Lower lobe of right lung (tissue), 2 donors: ENCODE data around the gene FIGNL1. TPM values are rescaled to one million over a fixed set of nuclear protein-coding genes. Genes with fewer than 3 reads are reported as not detected.

Experiments used
- ATAC-seq, 2 donors: fragments of 200-7000 bp; cut with Tn5 transposase; one replicate each; pipeline ENCODE4 v1.9.1; 2020 to 2022; ENCODE audit warnings: mild to moderate bottlenecking in 2 of 2, moderate library complexity in 2 of 2
- DNase-seq: peaks from one replicate; pipeline ENCODE4 v3.0.0-alpha.2; 2020
- H3K27ac ChIP-seq: fragments of 200-600 bp; one replicate; pipeline ENCODE4 v1.8.0; 2022
- H3K27me3 ChIP-seq: fragments of 200-600 bp; one replicate; pipeline ENCODE4 v1.8.0; 2022; ENCODE audit warnings: low read depth
- H3K36me3 ChIP-seq: fragments of 200-600 bp; one replicate; pipeline ENCODE4 v1.8.0; 2022; ENCODE audit warnings: mild to moderate bottlenecking
- H3K4me1 ChIP-seq: fragments of 200-600 bp; one replicate; pipeline ENCODE4 v1.8.0; 2022
- H3K4me3 ChIP-seq: fragments of 200-600 bp; one replicate; pipeline ENCODE4 v1.8.0; 2022; ENCODE audit warnings: mild to moderate bottlenecking
- H3K9me3 ChIP-seq: fragments of 200-600 bp; one replicate; pipeline ENCODE4 v1.8.0; 2022
- intact Hi-C: fragments of 100-400 bp; cut with DNase I; formaldehyde crosslinking; loops from one replicate; pipeline ENCODE4 v1.11.0; 2022
- total RNA-seq: library from RNA; stranded (reverse); fragmentation: NEBNext Ultra II Directional; extraction: Animal tissue kit (Norgen Biotek cat#: 25700); gene quantifications from one replicate; pipeline ENCODE4 v1.2.1, GENCODE V29; 2021
- TF ChIP-seq, protein P1 (sequence below): fragments of 200-600 bp; IDR thresholded peaks from one replicate; pipeline ENCODE4 v1.8.0; 2022; ENCODE audit warnings: antibody characterized with exemption, mild to moderate bottlenecking
- donor health status: DM: no; HTN: yes; CAD: no; lungs with severe emphysema.

Gene FIGNL1
- total RNA-seq, 1 donor from 2014 or later: 5.0 TPM

DNA sequence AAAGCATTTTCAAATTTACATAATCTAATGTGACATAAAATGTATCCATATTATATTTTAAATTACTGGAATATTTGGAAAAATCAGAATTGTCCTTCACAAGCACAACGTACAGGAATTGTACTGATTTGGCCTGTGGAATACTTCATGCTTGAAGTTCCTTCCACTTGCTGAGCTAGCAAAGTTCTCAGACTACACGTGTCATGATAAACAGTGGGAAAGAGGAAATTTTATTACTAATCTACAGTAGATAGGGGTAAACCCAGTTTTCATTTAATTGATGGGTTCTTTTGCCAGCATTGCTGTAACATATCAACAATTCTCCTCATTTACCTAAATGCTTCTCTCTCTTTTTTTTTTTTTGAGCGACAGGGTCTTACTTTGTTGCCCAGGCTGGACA is 45.6 kb upstream of the FIGNL1 start:
- DNase-seq (no peak), ATAC-seq (no peak)
- Histone ChIP-seq H3K4me3 (no peak overlapping the region), H3K27me3 (no peaks in the 10 kb centered on the region), H3K27ac (no peak overlapping the region), H3K4me1 (peaks cover 17% of the 10 kb centered on the region), H3K36me3 (no peaks in the 10 kb centered on the region), H3K9me3 (no peaks in the 10 kb centered on the region)
- TF ChIP-seq, protein P1, sequence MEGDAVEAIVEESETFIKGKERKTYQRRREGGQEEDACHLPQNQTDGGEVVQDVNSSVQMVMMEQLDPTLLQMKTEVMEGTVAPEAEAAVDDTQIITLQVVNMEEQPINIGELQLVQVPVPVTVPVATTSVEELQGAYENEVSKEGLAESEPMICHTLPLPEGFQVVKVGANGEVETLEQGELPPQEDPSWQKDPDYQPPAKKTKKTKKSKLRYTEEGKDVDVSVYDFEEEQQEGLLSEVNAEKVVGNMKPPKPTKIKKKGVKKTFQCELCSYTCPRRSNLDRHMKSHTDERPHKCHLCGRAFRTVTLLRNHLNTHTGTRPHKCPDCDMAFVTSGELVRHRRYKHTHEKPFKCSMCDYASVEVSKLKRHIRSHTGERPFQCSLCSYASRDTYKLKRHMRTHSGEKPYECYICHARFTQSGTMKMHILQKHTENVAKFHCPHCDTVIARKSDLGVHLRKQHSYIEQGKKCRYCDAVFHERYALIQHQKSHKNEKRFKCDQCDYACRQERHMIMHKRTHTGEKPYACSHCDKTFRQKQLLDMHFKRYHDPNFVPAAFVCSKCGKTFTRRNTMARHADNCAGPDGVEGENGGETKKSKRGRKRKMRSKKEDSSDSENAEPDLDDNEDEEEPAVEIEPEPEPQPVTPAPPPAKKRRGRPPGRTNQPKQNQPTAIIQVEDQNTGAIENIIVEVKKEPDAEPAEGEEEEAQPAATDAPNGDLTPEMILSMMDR: no peak
- intact Hi-C loops: no loop called here

DNA sequence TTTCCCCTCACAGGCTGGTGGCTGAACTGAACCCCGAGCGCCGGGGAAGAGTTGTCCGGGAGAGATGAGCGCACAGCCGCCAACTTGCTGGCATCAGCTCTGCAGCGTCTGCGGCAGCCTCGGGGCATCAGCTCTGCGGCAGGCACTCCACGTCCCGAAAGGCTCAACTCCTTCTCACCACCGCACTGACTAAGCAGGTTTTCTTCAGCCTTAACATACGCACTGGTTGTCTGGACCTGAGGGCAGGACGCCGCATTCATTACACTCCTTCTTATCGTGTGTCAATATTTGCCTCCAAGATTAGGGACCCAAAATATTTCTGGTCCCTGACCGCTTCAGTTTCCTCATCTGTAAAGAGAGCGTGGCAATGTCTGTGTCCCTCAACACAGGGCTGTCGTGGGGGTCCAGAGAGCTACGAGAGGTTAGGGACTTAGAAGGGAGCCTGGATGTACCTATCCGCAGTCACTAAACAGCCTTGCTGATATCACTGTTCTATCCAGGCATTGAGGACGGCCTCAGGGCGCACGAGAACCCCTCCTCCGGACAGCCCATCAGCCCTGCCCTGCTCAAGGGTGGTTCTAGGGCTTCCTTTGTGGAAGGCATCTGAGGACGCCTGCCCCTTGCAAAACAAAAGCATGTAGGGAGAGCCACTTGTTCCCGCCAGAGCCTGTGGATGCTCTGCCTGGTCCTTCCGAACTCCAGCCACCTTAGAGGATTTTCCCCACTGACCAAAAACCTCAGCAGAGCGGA is 42.8 kb upstream of the FIGNL1 start:
- Histone ChIP-seq H3K9me3 (no peaks in the 10 kb centered on the region), H3K27me3 (no peaks in the 10 kb centered on the region), H3K27ac (no peak overlapping the region), H3K36me3 (no peaks in the 10 kb centered on the region), H3K4me1 (peaks cover 17% of the 10 kb centered on the region), H3K4me3 (no peak overlapping the region)
- intact Hi-C loops: no loop called here
- no peak for DNase-seq
- TF ChIP-seq, protein P1: no peak
- ATAC-seq: no peak

DNA sequence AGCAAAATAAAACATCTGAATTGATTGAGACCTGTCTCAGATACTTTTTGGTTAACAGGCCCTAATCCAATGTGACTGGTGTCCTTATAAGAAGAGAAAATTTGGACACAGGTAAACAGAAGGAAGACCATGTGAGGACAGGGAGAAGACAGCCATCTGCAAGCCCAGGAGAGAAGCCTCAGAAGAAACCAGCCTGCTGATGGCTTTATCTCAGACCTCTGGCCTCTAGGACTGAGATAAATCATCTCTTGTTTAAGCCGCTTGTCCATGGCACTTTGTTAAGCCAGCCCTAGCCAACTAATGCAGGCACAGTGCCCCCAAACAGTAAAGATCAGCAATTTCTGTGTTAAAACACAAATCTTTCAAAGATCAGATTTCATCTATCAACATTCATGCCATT is 41.8 kb upstream of the FIGNL1 start:
- TF ChIP-seq, protein P1: no peak
- no peak for DNase-seq
- Histone ChIP-seq H3K9me3 (no peaks in the 10 kb centered on the region), H3K27me3 (no peaks in the 10 kb centered on the region), H3K4me1 (peaks cover 8% of the 10 kb centered on the region), H3K4me3 (no peak overlapping the region), H3K27ac (no peak overlapping the region), H3K36me3 (no peaks in the 10 kb centered on the region)
- intact Hi-C loops: no loop called here
- no peak for ATAC-seq

DNA sequence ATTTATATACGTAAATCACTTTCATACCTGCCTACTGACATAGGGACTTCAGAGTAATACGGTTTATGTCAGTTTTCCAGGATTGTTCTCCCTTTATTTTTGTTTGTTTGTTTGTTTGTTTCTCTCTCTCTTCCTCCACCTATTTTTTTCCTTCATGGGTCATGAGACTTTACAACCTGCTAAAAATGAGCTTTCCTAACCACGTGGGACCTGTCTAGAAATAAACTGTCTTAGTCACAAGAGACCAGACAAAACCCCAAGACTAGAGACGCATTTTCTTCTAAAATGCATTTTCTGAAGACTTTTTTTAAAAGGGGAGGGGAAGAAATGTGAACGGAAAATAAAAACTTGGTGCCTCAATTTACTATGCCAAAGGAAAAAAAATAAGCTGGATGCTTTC is 41.1 kb upstream of the FIGNL1 start:
- H3K4me1 ChIP-seq: peaks cover 1% of the 10 kb centered on the region
- H3K4me3 ChIP-seq: no peak overlapping the region
- ATAC-seq: no peak
- intact Hi-C loops: no loop called here
- no peaks in the 10 kb centered on the region for H3K9me3 ChIP-seq
- TF ChIP-seq, protein P1: no peak
- H3K27ac ChIP-seq: no peak overlapping the region
- H3K36me3 ChIP-seq: no peaks in the 10 kb centered on the region
- no peaks in the 10 kb centered on the region for H3K27me3 ChIP-seq
- no peak for DNase-seq

DNA sequence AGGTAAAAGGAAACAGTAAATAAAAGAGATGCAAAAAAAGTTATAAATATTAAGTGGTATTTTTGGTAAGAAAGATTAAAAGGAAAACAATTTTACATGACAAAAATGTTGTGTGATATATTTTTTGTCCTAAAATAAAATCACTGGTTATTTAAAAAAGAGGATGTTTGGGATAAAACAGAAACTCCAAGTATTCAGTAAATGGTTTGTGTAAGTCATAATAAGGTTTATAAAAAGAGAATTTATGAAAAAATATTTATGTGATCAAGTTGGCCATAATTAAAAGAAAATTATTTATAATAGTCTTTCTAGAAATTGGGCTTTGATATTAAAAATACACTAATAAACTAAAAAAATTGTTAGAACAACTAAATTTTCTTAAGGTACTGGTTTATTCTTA is 38.2 kb upstream of the FIGNL1 start:
- Histone ChIP-seq H3K4me1 (no peaks in the 10 kb centered on the region), H3K27ac (no peak overlapping the region), H3K9me3 (no peaks in the 10 kb centered on the region), H3K36me3 (no peaks in the 10 kb centered on the region), H3K27me3 (no peaks in the 10 kb centered on the region), H3K4me3 (no peak overlapping the region)
- ATAC-seq (no peak), DNase-seq (no peak)
- intact Hi-C loops: no loop called here
- TF ChIP-seq, protein P1: no peak
